GM18517 (cell line): ENCODE measurements around the gene SASS6.

Experiments used
- ATAC-seq: cut with Tn5 transposase; IDR thresholded peaks from one replicate; pipeline ENCODE4 v1.9.1; 2021; ENCODE audit warnings: mild to moderate bottlenecking, moderate library complexity; ENCODE audit not compliant: unreplicated experiment

SASS6 gene, protein sequence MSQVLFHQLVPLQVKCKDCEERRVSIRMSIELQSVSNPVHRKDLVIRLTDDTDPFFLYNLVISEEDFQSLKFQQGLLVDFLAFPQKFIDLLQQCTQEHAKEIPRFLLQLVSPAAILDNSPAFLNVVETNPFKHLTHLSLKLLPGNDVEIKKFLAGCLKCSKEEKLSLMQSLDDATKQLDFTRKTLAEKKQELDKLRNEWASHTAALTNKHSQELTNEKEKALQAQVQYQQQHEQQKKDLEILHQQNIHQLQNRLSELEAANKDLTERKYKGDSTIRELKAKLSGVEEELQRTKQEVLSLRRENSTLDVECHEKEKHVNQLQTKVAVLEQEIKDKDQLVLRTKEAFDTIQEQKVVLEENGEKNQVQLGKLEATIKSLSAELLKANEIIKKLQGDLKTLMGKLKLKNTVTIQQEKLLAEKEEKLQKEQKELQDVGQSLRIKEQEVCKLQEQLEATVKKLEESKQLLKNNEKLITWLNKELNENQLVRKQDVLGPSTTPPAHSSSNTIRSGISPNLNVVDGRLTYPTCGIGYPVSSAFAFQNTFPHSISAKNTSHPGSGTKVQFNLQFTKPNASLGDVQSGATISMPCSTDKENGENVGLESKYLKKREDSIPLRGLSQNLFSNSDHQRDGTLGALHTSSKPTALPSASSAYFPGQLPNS

DNA sequence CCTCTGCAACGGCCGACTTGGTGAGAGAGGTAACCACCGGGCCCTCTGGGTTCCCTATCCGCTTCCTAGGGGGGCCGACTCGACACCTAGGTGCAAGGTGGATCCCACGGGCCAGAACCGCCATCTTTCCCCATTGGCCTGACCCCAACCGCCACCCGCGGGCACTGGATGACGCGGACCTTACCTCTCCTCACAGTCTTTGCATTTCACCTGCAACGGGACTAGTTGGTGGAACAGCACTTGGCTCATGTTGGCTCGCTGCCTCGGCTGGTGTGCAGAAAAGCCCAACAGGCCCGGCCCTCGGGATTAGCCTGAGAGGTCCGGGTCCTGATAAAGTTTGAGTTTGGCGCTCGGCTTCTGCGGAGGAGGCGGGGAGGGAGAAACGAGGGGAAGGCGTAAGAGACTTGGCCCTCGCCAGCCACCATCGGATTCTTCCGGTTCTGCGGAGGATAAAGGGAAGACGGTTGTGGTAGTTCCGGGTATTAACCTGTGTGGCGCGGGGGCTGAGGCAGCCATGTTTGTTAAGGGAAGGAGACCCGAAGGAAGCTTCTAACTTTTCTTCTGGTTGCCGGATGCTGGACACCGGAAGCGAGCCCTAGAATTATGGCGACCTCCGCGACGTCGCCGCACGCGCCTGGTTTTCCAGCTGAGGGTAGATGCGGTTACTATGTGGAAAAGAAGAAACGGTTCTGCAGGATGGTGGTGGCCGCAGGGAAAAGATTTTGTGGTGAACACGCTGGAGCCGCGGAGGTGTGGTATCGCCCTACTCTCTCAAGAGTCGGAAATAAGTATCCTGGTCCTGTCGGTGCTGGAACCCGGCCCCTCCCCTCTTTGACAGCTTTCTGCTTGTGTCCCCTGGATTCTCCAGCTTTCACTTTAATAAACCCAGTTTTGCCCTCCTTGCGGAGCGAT is at the start of gene SASS6, which contains the start of gene TRMT13:
Gene SASS6 (minus strand): TSS at position 365 of the 912 bp plus-strand sequence. CDS start 116 bp downstream, at position 249.
Gene TRMT13 (plus strand): TSS at position 598 of the 912 bp plus-strand sequence. CDS start 6 bp downstream, at position 604.
- peak; percentile 91 for ATAC-seq

DNA sequence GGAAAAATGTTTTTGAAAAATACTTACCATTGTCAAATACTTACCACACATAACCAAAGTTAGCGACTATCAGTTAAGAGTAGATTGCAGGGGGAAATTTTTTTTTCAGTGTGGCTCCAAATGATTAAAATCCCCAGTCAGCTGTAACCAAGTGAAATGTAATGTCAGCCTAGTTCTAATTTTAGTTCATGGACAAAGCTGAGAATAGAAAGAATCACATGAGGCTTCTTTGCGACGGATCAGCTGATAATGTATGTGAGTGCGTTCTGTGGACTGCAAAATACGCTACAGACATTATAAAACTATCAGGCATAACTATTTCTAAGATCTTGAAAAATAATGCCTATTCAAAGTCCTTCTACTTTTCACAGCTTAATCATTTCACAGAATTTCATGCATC is 45.4 kb upstream of the SASS6 start, which contains the start of gene LRRC39:
Gene LRRC39 (minus strand): TSS at position 166 of the 400 bp plus-strand sequence. CDS start 9,740 bp downstream, outside the sequence.
- no peak for ATAC-seq

DNA sequence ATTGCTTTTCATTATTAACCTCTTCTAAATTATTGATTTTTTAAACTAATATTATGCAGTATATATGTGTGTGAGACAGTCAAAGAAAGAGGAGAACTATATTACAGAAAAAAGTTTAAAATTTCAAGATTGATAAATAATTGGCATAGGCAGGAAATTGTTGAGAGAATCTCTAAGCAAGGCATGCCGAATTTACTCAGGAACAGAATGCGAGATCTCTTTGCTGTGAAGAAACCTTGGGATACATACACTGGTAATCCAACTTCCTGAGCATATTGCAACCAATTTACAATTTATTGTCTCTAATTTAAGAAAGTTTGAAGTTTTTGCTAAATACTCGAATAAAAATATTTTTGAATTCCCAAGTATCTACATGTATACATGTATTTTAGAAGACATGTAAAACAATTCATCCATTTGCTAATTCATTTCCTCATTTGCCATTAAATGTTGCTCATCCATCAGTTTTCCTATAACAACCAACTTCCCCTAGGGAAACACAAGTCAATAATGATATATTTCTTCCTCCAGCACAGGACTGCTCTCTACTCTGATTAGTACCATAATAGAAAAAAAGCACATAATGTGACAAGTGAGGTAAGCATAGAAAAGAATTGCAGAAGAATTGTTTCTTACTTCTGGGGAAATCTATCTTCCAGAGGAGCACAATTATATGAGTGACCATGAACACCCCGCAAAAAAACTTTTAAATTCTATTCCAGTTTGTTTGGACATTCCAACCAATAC is 44.7 kb upstream of the SASS6 start:
- no peak for ATAC-seq

DNA sequence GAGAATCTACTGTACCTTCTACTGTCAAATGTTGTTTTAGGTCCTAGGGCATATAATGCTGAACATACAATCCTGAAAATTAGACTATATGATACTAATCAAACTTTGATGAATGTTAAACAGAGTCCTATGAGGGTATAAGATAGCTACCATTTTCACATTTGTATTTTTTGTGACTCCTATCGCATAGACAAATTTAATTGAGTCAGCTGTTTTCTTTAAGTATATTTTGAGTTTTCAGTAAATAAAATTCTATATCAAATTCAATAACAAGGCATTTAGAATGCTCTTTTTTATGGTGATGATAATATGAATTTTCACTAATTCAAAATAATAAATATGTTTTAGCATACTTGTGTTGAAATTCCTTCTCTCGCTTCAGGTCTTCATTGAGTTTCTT is 35.3 kb upstream of the SASS6 start:
- ATAC-seq = no peak

DNA sequence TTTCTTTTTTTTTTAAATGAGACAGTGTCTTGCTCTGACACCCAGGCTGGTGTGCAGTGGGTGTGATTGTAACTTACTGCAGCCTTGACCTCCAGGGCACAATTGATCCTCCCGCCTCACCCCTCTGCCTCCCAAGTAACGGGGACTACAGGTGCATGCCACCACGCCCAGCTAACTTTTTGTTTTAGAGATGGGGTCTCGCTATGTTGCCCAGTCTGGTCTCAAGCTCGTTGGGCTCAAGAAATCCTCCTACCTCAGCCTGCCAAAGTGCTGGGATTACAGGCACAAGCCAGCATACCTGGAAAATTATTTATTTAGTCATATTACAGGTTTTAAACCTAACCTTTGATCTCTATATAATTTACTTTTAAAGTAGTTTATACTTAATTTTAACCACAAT is 32.0 kb upstream of the SASS6 start:
- no peak for ATAC-seq

DNA sequence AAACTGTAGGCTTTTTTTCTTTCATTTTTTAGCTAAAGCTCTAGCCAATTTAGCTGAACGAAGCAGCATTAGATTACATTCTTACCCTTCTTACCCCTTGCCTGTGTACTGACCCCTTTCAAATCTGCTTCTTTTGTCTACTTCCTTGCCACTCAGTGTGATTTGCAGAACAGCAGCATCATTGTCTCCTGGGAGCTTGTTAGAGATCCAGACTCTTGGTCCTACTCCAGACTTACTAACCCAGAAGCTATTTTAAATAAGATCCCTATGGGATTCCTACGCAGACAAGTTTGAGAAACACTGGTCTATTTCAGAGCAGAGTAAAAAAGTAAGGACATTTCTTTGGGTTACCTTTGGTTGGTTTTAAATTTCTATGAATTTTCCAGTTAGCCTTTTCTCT is 31.5 kb upstream of the SASS6 start:
- no peak for ATAC-seq

DNA sequence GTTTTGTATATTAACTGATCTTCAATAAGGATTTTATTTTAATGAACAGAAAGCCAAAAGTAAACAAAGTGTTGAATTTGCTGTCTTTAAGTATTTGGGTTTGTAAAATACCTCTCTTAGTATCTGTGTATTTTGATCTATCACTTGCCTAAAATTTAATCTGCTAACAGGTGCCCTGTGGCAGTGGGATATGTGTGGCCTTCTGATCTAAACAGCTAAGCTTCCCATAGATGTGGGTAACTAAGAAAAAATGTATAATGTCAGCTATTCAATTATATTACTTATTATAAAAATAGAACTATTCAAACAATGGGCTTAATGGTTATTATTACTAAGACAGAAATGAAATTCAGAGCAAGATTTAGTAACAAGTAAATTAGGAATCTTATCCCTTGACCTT is 30.2 kb upstream of the SASS6 start:
- ATAC-seq = no peak

DNA sequence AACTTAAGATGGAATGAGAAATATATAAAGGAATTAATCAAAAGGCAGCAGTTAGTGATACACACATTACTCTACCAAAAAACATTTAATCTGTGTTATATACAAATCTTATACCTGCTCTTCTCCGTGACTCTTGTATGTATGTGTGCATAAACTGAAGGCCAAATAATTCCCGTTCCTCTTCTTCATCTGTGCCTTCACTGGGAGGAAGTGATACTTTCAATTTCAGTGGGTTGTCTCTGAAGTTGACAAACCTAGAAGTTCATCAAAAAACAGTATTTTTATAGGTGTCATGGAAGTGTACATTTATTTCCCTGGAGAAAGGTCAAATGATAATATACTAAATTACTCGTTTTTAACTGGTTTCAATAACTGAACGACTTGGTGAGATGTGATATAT is 19.5 kb upstream of the SASS6 start:
- peak; percentile 72 for ATAC-seq

DNA sequence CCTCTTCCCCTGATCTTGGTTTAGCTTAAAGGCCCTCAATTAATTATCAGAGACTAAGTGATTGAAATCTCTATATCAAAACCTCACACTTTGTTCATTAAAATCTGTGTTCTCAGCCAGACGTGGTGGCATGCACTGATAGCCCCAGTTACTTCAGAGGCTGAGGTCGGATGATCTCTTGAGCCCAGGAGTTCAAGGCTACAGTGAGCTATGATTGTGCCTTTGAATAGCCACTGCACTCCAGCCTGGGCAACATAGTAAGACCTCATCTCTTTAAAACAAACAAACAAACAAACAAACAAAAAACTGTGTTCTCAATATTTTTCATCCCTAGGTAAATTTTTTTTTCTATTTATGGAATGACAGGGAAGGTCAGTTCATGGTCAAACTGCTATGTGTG is 18.9 kb upstream of the SASS6 start:
- ATAC-seq = no peak

DNA sequence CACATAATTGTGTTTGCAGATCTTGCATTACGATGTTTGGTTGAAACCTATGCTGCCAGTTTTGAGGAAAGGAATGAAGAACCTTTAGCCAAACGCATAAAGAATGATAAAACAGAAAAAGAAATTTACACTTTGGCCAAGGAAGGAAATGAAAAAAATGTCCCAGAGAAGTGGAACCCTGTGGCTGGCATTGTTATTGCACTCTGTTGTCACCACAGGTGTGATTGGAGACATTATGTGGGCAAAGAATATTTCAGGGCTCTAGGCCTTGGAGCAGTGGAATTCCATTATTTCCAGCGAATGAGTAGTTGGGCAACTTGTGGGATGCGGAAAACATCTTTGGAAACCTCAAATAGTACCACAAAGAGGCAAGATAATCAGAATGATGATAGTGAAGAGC is 15.1 kb upstream of the SASS6 start:
- no peak for ATAC-seq

DNA sequence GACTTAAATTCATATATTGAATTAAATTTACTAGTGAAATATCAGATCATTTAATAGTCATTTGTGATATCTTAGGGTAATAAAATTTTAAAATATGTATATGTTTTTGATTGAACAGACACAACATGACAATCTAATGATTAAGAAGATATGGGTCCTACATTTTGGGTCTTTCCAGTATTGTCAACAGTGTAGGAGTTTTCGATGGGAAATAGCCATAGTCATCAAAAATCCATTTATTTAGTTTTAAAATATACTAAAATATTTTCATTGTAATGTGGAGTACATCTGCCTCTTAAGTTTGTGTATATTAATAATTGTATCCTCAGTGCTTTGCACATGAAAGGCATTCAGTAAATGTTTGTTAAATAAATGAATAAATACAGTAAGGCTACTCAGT is 14.2 kb upstream of the SASS6 start:
- ATAC-seq = no peak

DNA sequence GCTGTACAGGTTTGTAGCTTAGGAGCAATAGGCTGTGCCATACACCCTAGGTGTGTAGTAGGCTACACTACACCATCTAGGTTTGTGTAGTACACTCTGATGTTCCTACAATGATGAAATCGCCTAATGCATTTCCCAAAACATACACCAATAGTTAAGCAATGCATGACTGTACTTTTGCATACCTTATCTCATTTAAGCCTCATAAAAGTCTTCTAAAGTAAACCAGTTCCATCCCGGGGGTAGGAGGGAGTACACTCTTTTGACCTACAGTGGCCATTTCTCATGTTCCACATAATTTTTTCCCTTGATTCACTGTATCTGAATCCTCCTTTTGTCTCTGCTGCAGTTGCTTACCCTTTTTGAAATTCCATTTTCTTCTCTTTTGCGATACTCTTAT is 12.4 kb upstream of the SASS6 start:
- ATAC-seq = no peak

DNA sequence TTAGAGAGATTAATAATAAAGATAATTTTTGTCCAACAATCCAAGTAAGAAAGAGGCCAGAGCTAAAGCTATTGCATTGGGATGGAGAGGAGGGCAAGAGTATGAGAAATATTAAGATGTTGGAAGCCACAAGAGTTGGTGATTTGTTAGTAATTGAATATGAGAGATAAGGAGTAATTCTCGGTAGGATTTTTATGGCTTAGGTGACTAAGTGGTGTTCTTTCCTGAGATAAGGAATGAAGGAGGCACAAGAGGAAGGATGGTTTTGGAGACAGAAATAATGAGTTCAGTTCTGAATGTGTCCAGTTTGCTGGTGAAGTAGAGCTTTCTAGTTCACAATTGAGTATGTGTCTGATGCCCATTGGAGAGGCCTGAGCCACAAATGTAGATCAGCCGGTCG is 9.6 kb upstream of the SASS6 start:
- ATAC-seq = no peak

DNA sequence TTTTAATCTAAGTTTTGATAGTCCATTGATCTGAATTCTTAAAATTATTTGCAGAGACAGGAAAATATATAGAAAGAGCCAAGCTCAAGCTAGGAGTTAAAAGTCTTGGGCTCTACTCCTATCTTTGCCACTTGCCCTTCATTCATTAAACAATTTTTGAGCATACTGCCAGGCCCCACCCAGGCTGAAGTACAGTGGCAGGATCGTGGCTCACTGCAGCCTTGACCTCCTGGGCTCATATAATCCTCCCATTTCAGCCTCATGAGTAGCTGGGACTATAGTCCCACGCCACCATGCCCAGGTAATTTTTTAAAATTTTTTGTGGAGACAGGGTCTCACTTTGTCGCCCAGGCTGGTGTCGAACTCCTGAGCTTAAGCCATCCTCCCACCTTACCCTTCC is 8.5 kb upstream of the SASS6 start:
- no peak for ATAC-seq

DNA sequence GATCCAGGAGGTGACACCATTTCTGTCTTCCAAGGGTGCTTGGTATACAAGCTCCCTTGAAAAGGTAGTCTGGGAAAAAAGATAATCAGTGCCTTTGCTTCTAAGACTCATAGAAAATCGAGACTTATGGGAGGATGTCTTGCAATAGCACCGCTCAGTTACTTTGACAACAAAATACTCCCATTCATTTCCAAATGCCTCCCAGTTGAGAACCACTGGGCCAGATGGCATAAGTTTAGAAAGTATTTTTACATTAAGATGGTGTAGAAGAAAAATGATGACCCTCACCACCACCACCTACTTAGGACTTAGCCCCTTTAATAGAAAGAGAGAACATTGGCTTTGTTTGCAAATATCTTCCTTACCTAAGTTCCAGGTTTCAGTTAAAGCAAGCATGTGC is 4.9 kb upstream of the SASS6 start:
- ATAC-seq = no peak

DNA sequence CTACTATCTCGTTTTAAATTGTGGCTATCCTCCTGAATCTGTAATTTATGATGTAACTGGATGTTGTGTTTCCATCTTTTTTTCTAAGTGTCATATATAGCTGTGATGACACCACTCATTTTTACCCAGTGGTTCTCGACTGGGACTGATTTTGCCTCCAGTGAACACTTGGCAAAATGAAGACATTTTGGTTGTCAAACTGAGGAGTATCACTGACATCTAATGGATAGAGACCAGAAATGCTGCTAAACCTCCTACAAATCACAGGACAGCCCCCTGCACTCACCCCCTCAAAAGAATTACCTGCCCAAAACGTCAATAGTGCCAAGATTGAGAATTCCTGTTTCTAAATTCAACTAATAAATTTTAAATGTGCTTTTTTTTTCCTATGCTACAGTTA is 2.1 kb upstream of the SASS6 start:
- ATAC-seq = no peak

DNA sequence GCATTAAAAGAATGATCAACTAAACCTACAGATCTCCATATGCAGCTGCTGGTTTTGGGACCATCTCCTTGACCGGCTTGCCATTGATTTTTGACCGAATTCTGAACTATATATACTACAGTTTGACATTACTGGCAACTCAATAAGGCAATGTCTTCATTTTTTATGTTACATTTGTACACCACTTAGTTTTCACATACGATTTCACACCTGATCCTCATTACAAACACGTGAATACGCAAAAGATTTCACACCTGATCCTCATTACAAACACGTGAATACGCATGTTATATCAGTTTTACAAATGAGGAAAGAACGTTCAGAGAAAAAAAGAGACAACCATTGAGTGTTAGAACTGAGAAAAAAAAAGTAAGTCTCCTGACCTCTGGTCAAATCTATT is 1.1 kb downstream of the SASS6 start:
- ATAC-seq = no peak

DNA sequence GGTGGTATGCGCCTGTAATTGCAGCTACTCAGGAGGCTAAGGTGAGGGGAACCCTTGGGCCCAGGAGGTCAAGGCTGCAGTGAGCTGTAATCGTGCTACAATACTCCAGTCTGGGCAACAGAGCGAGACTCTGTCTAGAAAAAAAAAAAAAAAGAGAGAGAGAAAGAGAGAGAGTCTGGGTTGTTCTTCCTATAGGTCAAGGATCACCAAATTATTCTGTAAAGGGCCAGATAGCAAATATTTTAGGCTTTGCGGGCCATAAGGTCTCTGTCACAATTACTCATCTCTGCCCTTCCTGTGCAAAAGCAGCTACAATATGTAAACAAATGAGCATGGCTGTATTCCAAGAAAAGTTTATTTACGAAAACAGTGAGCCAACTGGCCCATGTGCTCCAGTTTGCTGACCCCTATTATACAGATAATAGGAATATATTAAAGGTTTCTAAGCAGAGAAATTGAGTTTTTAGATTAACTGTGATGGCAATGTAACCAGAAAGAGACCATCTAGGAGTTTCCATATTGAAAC is 2.1 kb downstream of the SASS6 start:
- no peak for ATAC-seq

DNA sequence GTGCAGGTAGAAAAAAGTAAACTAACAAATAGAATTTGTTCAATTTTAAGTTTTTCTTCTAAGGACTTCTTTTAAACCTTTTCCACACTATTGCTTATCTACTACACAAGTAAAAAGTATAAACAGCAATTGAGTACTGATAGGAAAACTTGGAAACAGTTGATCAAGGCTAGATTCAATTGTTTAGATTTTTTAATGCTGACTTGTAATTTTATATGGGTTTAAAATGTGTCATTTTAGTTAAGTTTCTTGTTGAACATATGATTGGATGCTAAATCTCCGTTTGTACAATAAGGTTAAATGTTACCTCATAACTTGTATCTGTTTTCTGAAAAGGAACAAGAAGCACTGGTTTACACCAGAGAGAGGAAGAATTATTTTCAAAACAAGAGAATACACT is 5.5 kb downstream of the SASS6 start:
- no peak for ATAC-seq

DNA sequence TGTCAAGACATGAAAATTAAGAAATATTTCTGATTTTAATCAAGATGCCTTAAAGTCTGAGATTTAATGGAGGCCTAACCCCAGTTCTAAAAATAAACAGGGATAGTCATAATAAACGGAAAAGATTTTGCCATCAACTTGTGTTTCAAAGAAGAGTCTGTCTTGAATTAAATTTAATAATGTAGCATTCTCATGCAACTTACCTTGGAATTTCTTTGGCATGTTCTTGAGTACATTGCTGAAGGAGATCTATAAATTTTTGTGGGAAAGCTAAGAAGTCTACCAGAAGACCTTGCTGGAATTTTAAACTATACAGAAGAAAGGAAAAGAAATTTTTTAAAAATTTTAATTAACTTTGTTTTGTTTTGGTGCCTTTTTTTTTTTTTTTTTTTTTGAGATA is 10.6 kb downstream of the SASS6 start:
- ATAC-seq = no peak
